Measurements from ENCODE around the gene CELF2.

The CELF2 gene

DNA sequence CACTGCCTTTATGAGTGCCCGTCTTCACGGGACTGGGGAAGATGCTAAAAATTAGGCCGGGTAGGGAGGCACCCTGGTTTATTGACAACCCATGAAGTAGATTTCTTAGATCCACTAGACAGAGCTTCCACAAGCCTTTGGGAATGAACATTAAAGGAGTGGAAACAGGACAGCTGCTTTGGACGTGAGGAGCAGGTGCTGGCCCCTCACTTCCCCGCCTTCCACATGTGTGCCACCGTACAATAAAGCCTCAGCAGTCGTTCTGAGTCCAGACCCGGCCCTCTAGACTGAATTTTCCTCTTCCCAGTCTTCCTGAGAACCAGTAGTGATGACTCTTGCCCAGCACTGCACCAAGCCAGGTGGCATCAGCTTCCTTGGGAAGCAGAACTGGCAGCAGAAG, 282.4 kb downstream of the CELF2 start:
- Histone ChIP-seq H3K9me3 (no peaks in the 10 kb centered on the region), H3K27me3 (no peaks in the 10 kb centered on the region), H3K27ac (no peak overlapping the region), H3K36me3 (peaks cover 49 to 66% (median 64%) of the 10 kb centered on the region in 3 donors), H3K4me3 (no peak overlapping the region), H3K4me1 (no peaks in the 10 kb centered on the region)
- intact Hi-C loops (cut with DNase I; ENCODE audit: low total_unique reads), result no loop called here
- DNase-seq, result no peak
- TF ChIP-seq CTCF (IDR thresholded peaks at IDR 0.05), result no peak

DNA sequence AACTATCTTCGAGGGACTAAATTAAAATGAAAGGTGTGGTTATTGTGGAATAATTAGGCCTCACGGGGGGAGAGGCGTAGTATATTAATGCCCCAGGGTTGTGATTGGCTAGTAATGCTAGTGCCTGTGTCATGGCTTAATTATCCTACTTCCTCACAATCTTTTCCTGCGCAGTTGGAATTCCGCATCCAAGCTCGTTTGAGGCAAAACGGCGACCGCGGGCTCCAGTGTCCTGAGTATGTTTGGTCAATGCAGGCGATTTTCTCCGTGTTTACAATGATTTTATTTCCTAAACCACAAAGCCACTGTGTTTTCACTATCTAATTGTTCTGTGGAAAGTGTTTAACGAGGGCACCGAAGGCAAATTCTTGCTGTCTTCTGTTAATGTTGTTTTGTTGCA, 282.9 kb downstream of the CELF2 start:
- Histone ChIP-seq H3K9me3 (peaks cover 0 to 2% (median 0%) of the 10 kb centered on the region in 3 donors), H3K4me1 (no peaks in the 10 kb centered on the region), H3K27ac (no peak overlapping the region), H3K36me3 (peaks cover 48 to 71% (median 67%) of the 10 kb centered on the region in 3 donors), H3K4me3 (no peak overlapping the region), H3K27me3 (no peaks in the 10 kb centered on the region)
- intact Hi-C loops (cut with DNase I; ENCODE audit: low total_unique reads), result no loop called here
- TF ChIP-seq CTCF (IDR thresholded peaks at IDR 0.05), result no peak
- DNase-seq, result no peak

DNA sequence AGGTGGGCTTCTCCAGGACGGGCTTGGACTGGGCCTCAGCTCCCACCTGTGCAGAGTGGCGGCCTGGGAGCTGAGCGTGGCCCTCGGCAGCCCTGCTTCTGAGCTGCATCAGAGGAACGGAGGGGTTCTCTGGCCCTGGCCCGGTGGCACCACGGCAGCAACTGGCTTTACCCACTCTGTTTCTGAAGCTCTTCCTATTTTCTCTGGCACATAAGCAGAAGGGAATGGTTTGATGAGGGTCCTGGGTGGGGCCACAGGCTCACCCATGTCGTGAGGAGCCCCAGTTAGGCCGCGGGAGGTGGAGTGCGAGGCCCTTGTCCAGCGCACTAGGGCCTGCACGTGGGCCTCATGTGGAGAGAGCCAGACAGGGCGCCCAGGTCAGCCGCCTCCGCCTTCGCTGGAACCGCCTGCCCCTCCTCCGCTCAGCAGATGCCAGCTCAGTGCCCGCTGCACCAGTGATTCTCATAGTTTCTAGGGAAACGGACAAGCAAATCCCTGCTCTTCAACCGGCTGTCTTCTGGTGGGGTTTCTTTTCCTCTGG, 284.0 kb downstream of the CELF2 start:
- H3K4me1 ChIP-seq, result no peaks in the 10 kb centered on the region
- DNase-seq, result no peak
- peaks cover 0 to 11% (median 0%) of the 10 kb centered on the region in 3 donors for H3K9me3 ChIP-seq
- intact Hi-C loops (cut with DNase I; ENCODE audit: low total_unique reads), result no loop called here
- peaks cover 55 to 77% (median 71%) of the 10 kb centered on the region in 3 donors for H3K36me3 ChIP-seq
- no peak for TF ChIP-seq CTCF (IDR thresholded peaks at IDR 0.05)
- no peaks in the 10 kb centered on the region for H3K27me3 ChIP-seq
- H3K27ac ChIP-seq, result no peak overlapping the region
- no peak overlapping the region for H3K4me3 ChIP-seq

DNA sequence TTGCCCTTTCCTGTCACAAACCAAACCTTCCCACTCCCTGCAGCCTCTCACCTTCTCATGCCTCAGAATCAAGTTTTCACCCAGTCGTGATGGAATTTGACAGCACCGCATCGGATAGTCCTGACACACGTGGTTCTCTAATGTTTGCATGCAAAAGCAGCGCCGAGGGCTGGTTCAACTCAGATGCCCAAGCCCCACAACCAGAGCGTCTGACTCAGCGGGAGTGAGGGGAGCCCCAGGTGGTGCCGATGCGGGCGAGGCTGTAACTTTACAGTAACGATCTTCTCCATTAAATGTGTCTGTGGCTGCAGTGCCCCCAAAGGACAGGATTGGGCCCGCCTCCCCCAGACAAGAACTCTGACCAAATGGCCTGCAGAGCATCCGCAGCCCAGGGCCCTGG, 284.5 kb downstream of the CELF2 start:
- no peak overlapping the region for H3K4me3 ChIP-seq
- DNase-seq, result no peak
- no peak overlapping the region for H3K27ac ChIP-seq
- H3K9me3 ChIP-seq, result peaks cover 0 to 14% (median 0%) of the 10 kb centered on the region in 3 donors
- intact Hi-C loops (cut with DNase I; ENCODE audit: low total_unique reads), result no loop called here
- no peak for TF ChIP-seq CTCF (IDR thresholded peaks at IDR 0.05)
- no peaks in the 10 kb centered on the region for H3K27me3 ChIP-seq
- H3K36me3 ChIP-seq, result peaks cover 60 to 77% (median 74%) of the 10 kb centered on the region in 3 donors
- no peaks in the 10 kb centered on the region for H3K4me1 ChIP-seq

DNA sequence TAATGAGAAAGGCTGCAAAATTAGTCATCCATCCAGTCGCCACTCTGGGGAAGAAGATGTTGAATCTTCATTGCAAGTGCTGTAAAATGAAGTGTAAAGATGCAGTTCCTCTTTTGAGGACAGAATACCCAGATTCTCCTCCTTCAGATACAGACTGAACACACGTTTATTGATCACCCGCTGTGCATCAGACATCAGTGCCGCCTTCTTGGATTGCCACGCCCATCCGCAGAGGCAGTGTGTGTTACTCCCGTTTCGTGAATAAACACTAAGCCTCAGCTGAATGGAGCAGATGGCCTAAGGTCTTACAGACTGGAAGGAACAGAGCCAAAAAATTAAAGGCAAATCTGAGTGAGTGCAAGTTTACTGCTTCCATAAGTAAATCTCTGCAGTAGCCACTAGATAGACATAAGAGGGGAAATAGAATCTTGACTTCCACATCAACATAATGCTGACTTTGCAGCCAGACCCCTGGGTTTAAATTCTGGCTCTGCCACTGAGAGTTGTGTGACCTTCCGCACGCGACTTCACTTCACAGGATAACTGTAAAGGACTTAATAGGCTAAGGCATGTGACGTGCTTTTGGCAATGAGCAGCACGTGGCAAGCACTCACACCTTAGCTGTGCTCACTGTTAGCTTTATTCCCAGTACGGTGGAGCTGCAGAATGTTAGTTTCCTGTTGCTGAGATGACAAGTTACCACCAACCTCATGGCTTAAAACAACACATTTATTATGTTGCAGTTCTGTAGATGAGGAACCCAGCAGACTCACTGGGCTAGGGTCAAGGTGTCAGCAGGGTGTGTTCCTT, 285.9 kb downstream of the CELF2 start:
- H3K9me3 ChIP-seq, result peaks cover 0 to 25% (median 11%) of the 10 kb centered on the region in 3 donors
- H3K27ac ChIP-seq, result no peak overlapping the region
- no peaks in the 10 kb centered on the region for H3K4me1 ChIP-seq
- intact Hi-C loops (cut with DNase I; ENCODE audit: low total_unique reads), result no loop called here
- TF ChIP-seq CTCF (IDR thresholded peaks at IDR 0.05), result no peak
- no peak overlapping the region for H3K4me3 ChIP-seq
- no peak for DNase-seq
- no peaks in the 10 kb centered on the region for H3K27me3 ChIP-seq
- peaks cover 72 to 88% (median 81%) of the 10 kb centered on the region in 3 donors for H3K36me3 ChIP-seq
